NT2/D1 (cell line): Measurements from ENCODE around the gene MYBPH.

Experiments used
- SUZ12 ChIP-seq: IDR thresholded peaks from 2 replicates; pipeline ENCODE4 v1.6.1; 2011; ENCODE audit not compliant: insufficient read length, insufficient read depth; ENCODE audit errors: extremely low read depth
- YY1 ChIP-seq: IDR thresholded peaks from 2 replicates; pipeline ENCODE4 v1.6.1; 2011; ENCODE audit not compliant: insufficient read length, insufficient read depth
- ZNF274 ChIP-seq: IDR thresholded peaks from 2 replicates; pipeline ENCODE4 v1.6.1; 2011; ENCODE audit warnings: mild to moderate bottlenecking, low read depth, low read length

DNA sequence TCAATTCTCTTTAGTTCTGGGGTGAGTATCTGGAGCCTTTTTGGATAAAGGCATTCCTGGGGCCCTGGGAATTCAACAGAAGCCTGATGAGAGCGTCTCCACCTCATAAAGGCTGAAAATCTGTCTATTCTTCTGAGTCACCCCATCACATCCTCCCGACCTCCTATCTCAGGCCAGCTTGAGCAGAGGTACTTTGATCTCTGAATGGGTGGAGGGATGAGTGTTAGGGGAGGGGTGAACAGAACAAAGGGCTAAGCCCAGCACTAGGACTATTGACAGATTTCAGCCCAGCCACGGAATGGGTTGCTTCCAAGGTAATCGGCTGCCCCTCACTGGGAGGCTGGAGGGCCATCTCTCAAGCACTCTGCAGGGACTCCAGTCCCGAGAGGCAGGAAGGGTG, 2.5 kb upstream of the MYBPH start:
- TF ChIP-seq YY1: no peak
- TF ChIP-seq SUZ12: no peak
- TF ChIP-seq ZNF274: no peak
